ENCODE results near the gene ATP1B4. TPM values are rescaled to one million over a fixed set of nuclear protein-coding genes. Genes with fewer than 3 reads are reported as not detected.
A peak's percentile ranks its signal among the peaks of the same experiment; 100 is the strongest.

The ATP1B4 gene
- total and polyA plus RNA-seq, 9 of the 15 experiments (the other 6 are each of a cell fraction or from before 2014, with no cell fraction given) = 0.04 to 0.18 TPM; not detected in 7

DNA sequence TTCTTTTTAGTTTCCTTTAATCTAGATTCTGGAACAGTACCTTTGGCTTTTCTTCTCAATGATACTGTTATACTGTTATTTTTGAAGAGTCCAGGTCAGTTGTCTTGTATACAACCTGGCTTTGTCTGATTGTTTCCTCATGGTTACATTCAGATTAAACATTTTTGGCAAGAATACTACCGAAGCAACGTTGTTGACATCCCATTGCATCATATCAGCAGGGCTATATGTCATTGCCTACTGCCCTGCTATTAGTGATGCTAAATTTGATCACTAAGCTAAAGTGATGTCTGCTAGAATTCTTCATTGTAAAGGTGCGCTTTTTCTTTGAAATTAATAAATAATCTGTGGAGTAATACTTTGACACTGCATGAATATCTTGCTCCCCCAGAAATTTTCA, 5.8 kb upstream of the ATP1B4 start (continued):
- TF ChIP-seq, protein P1, sequence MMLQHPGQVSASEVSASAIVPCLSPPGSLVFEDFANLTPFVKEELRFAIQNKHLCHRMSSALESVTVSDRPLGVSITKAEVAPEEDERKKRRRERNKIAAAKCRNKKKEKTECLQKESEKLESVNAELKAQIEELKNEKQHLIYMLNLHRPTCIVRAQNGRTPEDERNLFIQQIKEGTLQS (IDR thresholded peaks at IDR 0.05) = peak; percentile 75
- TF ChIP-seq, protein P1 (CRISPR knock-in tag; conservative IDR thresholded peaks at IDR 0.05) = no peak
- TF ChIP-seq RAD21 (CRISPR knock-in tag; conservative IDR thresholded peaks at IDR 0.05 in 1 of 2, IDR thresholded peaks at IDR 0.05 in 1 of 2) = no peak
- no peak for TF ChIP-seq MCM2 (IDR thresholded peaks at IDR 0.05; ENCODE audit: low read depth)
- no peak for TF ChIP-seq RBBP5 (IDR thresholded peaks at IDR 0.05; ENCODE audit: borderline replicate concordance, insufficient read depth, low read length, poor library complexity, severe bottlenecking)
- peak; percentile 71 to 84; a peak in 2 of 4 replicates for TF ChIP-seq TRIM24 (IDR thresholded peaks at IDR 0.05)
- TF ChIP-seq ZNF444 (CRISPR knock-in tag; IDR thresholded peaks at IDR 0.05) = no peak
- no peak for TF ChIP-seq NEUROD1 (IDR thresholded peaks at IDR 0.05; ENCODE audit: borderline replicate concordance, low read depth, low read length, partially characterized antibody)
- no peak for TF ChIP-seq KDM1A (IDR thresholded peaks at IDR 0.05)
- no peak for TF ChIP-seq MYC (IDR thresholded peaks at IDR 0.05; ENCODE audit: low read depth, low read length)
- TF ChIP-seq MYC (CRISPR knock-in tag; IDR thresholded peaks at IDR 0.05; ENCODE audit: borderline replicate concordance, low read depth) = no peak
- TF ChIP-seq PHF20 (IDR thresholded peaks at IDR 0.05; ENCODE audit: partially characterized antibody) = no peak

DNA sequence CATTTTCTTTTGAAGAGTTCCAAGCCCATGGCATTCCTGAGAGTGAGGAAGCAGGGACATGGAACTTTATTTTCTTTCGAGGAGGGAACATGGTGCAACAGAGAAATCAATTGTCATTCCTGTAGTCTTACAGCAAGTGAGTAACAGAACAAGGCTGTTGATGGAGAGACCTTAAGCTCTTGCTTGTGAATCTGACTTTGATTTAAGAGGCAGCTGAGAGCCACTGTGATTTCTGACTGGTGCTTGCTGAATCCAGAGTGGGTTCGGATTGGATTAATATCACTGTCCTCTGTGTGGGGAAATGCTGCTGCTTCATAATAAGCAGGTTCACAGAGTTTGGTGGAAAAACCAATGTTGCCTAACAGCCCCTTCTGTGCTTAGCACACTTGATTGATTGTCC, 4.7 kb upstream of the ATP1B4 start:
- H3K9me3 ChIP-seq (replicated peaks; ENCODE audit: control insufficient read depth, insufficient read depth, low read depth, low read length) = no peaks in the 10 kb centered on the region
- DNase-seq (ENCODE audit: extremely low read depth in 1 of 4, low spot score in 3 of 4) (no peak), FAIRE-seq (no peak), ATAC-seq (no peak)
- intact Hi-C loops (cut with micrococcal nuclease) (no loop called here), in situ Hi-C loops (cut with MboI) (no loop called here)
- no TSS peak for BruUV-seq (replicated peaks)
- no peak overlapping the region for H3K4me3 ChIP-seq
- H3K4me1 ChIP-seq (replicated peaks in 1 of 2; ENCODE audit: control insufficient read depth in 2 of 2, insufficient read depth in 2 of 2, low read length in 2 of 2) = no peaks in the 10 kb centered on the region
- POLR2A ChIA-PET = no interaction called here
- no peaks in the 10 kb centered on the region for H3K36me3 ChIP-seq (ENCODE audit: control insufficient read depth, insufficient read depth, low read length)
- no peak overlapping the region for H3K9ac ChIP-seq (ENCODE audit: insufficient read depth in 1 of 2, low read depth in 2 of 2, low read length in 2 of 2)
- H3K27me3 ChIP-seq (ENCODE audit: control insufficient read depth in 2 of 2, insufficient read depth in 2 of 2, low read length in 2 of 2) = no peaks in the 10 kb centered on the region; a peak in 3 of 5 replicates
- H3K9me1 ChIP-seq (ENCODE audit: control insufficient read depth, insufficient read depth, low read length) = no peaks in the 10 kb centered on the region
- H4K20me1 ChIP-seq (replicated peaks; ENCODE audit: control insufficient read depth, insufficient read depth, low read length) = no peaks in the 10 kb centered on the region
- H3K27ac ChIP-seq (ENCODE audit: extremely low read depth, low read depth, low read length) = no peak overlapping the region
- CTCF ChIA-PET (ENCODE audit: low intra/inter-chr PET ratio) = no interaction called here
- H3K79me2 ChIP-seq (ENCODE audit: control insufficient read depth, insufficient read depth, low read length) = no peaks in the 10 kb centered on the region
- 0% methylated on average over 2 of the region's 2 CpGs for WGBS (ENCODE audit: insufficient coverage, low coverage, missing lambda C conversion rate)
- H2AFZ ChIP-seq (ENCODE audit: low read depth, low read length) = no peak overlapping the region
- no peak overlapping the region for H3K4me2 ChIP-seq (ENCODE audit: insufficient read depth, low read length)
- TF ChIP-seq, protein P2, sequence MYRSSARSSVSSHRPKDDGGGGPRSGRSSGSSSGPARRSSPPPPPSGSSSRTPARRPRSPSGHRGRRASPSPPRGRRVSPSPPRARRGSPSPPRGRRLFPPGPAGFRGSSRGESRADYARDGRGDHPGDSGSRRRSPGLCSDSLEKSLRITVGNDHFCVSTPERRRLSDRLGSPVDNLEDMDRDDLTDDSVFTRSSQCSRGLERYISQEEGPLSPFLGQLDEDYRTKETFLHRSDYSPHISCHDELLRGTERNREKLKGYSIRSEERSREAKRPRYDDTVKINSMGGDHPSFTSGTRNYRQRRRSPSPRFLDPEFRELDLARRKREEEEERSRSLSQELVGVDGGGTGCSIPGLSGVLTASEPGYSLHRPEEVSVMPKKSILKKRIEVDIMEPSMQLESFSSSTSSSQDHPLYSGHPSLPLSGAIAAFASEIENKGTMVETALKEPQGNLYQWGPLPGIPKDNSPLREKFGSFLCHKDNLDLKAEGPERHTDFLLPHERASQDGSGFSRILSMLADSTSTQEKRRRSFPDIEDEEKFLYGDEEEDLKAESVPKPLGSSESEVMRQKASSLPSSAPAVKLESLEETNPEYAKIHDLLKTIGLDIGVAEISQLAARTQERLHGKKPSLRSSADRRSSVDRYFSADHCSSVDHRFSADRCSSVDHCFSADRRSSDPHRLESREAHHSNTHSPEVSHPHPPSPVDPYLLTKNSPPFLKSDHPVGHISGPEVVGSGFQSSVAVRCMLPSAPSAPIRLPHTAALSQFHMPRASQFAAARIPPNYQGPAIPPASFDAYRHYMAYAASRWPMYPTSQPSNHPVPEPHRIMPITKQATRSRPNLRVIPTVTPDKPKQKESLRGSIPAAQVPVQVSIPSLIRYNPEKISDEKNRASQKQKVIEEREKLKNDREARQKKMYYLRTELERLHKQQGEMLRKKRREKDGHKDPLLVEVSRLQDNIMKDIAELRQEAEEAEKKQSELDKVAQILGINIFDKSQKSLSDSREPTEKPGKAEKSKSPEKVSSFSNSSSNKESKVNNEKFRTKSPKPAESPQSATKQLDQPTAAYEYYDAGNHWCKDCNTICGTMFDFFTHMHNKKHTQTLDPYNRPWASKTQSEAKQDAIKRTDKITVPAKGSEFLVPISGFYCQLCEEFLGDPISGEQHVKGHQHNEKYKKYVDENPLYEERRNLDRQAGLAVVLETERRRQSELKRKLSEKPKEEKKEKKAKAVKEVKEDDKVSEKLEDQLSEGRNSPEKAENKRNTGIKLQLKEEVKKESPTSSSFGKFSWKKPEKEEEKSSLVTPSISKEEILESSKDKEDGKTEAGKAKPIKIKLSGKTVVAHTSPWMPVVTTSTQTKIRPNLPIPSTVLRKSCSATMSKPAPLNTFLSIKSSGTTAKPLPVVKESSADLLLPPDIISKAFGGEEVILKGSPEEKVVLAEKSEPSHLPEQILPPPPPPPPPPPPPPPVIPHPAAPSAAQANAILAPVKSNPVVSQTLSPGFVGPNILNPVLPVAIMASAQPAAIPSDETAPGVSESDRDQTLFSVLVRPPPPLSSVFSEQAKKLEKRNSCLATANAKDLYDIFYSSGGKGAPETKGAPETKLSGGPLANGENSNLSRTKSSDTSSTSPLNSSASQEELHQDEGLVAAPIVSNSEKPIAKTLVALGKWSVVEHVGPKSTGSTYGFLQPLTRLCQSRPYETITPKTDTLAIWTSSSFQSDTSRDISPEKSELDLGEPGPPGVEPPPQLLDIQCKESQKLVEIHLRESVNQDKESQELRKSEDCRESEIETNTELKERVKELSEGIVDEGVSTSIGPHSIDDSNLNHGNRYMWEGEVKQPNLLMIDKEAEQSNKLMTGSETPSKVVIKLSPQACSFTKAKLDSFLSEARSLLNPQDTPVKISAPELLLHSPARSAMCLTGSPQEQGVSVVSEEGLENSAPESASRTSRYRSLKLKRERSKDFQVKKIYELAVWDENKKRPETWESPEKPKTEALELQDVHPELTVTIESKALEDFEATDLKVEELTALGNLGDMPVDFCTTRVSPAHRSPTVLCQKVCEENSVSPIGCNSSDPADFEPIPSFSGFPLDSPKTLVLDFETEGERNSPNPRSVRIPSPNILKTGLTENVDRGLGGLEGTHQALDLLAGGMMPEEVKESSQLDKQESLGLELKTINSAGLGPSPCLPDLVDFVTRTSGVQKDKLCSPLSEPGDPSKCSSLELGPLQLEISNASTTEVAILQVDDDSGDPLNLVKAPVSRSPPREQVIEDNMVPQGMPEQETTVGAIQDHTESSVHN (IDR thresholded peaks at IDR 0.05; ENCODE audit: borderline replicate concordance in 1 of 2, low read depth in 1 of 2) = no peak
- TF ChIP-seq ELF1 (tag; IDR thresholded peaks at IDR 0.05) = no peak
